Sigmoid colon (tissue), 4 donors: ENCODE measurements around the gene WDFY2.

Experiments
- CTCF ChIP-seq, 4 experiments: fragments of 450-650 bp in 3 of 4; fragments of 200-600 bp in 1 of 4; IDR thresholded peaks; one replicate each; pipeline ENCODE4 v1.5.1; 2016 to 2019; ENCODE audit warnings: antibody characterized with exemption in 4 of 4, mild to moderate bottlenecking in 3 of 4, moderate library complexity in 2 of 4
- POLR2AphosphoS5 ChIP-seq, 4 donors: sonication (generic); formaldehyde crosslinking; IDR thresholded peaks; one replicate each; pipeline ENCODE4 v1.6.1; 2017; ENCODE audit warnings: antibody characterized with exemption in 4 of 4

GRCh38 chr13:51723529-51723928 lies 139.3 kb downstream of the WDFY2 start:
- TF ChIP-seq CTCF (IDR thresholded peaks at IDR 0.05) (no peak), POLR2AphosphoS5 (IDR thresholded peaks at IDR 0.05) (no peak)
